ENCODE measurements around the gene CCDC57.

CCDC57 gene

GRCh38 chr17:82076018-82076784 is 136.4 kb downstream of the CCDC57 start:
- no peak for DNase-seq (ENCODE audit: low read depth)
- H3K4me3 ChIP-seq (ENCODE audit: low read length), result no peak overlapping the region
- TF ChIP-seq CTCF (conservative IDR thresholded peaks at IDR 0.05; ENCODE audit: low read length), result no peak

- no peak for TF ChIP-seq CTCF (conservative IDR thresholded peaks at IDR 0.05; ENCODE audit: low read length)
- no peak for DNase-seq (ENCODE audit: low read depth)
- H3K4me3 ChIP-seq (ENCODE audit: low read length), result no peak overlapping the region
Measured at GRCh38 chr17:82073446-82073845, 139.2 kb downstream of the CCDC57 start.

- TF ChIP-seq CTCF (conservative IDR thresholded peaks at IDR 0.05; ENCODE audit: low read length), result no peak
- no peak for DNase-seq (ENCODE audit: low read depth)
- H3K4me3 ChIP-seq (ENCODE audit: low read length), result no peak overlapping the region
Measured at GRCh38 chr17:82072827-82073226, 139.8 kb downstream of the CCDC57 start.

- DNase-seq (ENCODE audit: low read depth), result no peak
- TF ChIP-seq CTCF (conservative IDR thresholded peaks at IDR 0.05; ENCODE audit: low read length), result no peak
- no peak overlapping the region for H3K4me3 ChIP-seq (ENCODE audit: low read length)
Measured at GRCh38 chr17:82070611-82071010, 142.0 kb downstream of the CCDC57 start.

- peak; percentile 58 for DNase-seq (ENCODE audit: low read depth)
- peak within 1 kb of the TSS; percentile 81 for H3K4me3 ChIP-seq (ENCODE audit: low read length)
- no peak for TF ChIP-seq CTCF (conservative IDR thresholded peaks at IDR 0.05; ENCODE audit: low read length)
Measured at GRCh38 chr17:82065638-82066303, 146.9 kb downstream of the CCDC57 start, which contains the start of gene DUS1L. Gene DUS1L, minus strand, starts transcription at chr17:82065804. Its CDS starts 745 bp downstream, at chr17:82065059.

GRCh38 chr17:82065193-82065637 is 147.4 kb downstream of the CCDC57 start:
- peak; percentile 25 for DNase-seq (ENCODE audit: low read depth)
- H3K4me3 ChIP-seq (ENCODE audit: low read length), result peak overlapping the region; percentile 81
- TF ChIP-seq CTCF (conservative IDR thresholded peaks at IDR 0.05; ENCODE audit: low read length), result no peak
